HG03045 (cell line): ENCODE measurements around the gene NAALADL1.
A peak's percentile ranks its signal among the peaks of the same experiment; 100 is the strongest.
"Not testable (repeated sequence)": the region's sequence is repeated elsewhere in the genome, so short reads cannot be mapped to it uniquely, and the experiment has no call there.

Experiments
- ATAC-seq: cut with Tn5 transposase; IDR thresholded peaks from one replicate; pipeline ENCODE4 v1.9.1; 2021; ENCODE audit warnings: mild to moderate bottlenecking, moderate library complexity; ENCODE audit not compliant: unreplicated experiment

NAALADL1 gene

GRCh38 chr11:65055538-65055937, 2.8 kb downstream of the NAALADL1 start:
- no peak for ATAC-seq

DNA sequence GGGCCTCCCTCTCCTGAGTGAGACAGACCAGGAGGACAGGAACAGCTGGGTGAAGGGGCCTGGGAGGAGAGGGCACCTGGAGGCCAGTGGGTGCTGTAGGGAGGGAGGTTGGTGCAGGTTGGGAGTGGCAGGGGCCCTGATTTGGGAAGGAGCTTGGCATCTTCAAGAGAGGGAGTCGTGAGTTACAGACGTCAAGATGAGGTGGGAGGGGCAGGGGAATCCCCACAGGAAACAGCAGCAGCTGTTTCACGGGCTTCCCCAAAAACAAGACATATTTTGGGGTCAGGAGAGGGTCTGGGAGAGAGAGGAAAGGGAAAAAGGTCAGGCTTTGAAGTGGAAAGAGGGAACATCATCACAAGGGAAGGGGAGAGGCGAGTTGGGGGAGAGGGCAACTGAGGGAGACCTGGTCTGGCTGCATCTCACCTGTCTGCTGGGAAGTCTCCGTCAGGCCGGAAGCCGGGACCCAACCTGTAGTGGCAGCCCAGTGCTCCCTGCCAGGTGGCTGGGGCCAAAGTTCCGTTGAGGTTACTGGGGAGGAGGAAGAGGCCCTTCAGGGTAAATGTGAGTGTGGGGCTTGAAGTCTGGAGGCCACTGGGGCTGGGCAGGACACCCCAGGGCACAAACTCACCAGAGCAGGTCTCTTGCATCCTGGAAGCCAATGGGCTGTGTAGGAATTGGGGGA, 4.4 kb downstream of the NAALADL1 start:
- ATAC-seq, result no peak

GRCh38 chr11:65051398-65051858, 6.9 kb downstream of the NAALADL1 start:
- ATAC-seq, result no peak

- ATAC-seq, result no peak
These were observed 10.6 kb downstream of the NAALADL1 start for GRCh38 chr11:65047581-65048422.

DNA sequence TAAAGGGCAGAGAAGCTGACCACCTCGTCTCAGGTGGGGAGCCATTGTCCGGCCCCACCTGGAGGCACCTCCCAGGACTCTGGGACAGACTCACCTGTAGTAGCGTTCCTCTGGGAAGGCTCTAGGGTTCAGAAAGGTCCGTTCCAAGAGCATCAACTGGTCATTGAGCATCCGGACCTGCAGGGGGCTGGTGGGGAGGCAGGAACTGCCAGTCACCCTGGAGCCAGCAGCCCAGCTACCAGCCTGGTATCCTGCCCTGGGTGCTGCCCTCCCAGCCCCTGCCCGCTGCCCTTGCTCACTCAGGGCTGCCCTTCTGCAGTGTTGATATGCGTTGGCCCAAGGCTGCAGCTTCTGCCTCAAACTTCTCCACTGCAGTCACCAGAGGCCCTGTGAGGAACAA, 12.6 kb downstream of the NAALADL1 start:
- ATAC-seq, result no peak

DNA sequence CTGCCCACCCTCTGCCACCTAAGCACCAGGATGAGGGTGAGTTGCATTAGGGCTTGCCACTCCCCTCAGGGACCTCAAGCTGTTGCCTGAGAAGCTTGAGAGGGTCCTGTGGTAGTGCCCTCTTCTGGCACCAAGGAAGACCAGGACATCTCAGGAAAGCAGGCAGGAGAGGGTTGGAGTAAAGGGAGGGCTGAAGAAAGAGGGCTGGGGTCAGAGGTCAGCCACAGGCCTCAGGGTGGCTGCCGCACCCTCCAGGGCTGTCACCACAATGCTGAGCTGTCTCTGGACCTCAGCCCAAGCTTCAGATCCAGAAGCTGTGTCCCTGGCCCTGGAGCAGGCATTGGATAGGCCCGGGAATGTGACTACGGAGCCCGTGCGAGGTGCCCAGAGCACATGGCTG, 13.3 kb downstream of the NAALADL1 start:
- no peak for ATAC-seq

GRCh38 chr11:65043881-65044501, 14.4 kb downstream of the NAALADL1 start:
- no peak for ATAC-seq

GRCh38 chr11:65042891-65043290, 15.5 kb downstream of the NAALADL1 start:
- ATAC-seq, result no peak

- ATAC-seq, result peak; percentile 82
These were observed 17.3 kb downstream of the NAALADL1 start, which contains the start of gene SAC3D1 for GRCh38 chr11:65040847-65041622. Gene SAC3D1 (plus strand): TSS chr11:65041210. CDS start chr11:65041293, 83 bp downstream.

DNA sequence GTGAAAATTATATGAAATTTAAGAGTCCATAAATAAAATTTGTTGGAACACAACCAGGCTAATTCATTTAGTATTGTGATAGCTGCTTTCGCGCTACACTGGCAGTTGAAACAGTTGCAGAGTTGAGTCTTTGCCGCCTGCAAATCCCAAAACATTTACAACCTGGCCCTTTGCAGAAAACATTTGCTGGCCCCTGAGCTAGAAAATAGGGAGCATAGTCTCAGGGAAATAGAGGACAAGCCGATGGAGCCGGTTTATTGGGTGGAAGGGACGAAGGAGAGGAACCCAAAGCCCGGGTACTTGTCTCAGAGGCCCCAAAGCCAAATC, 17.9 kb downstream of the NAALADL1 start:
- no peak for ATAC-seq

GRCh38 chr11:65036931-65037330, 21.4 kb downstream of the NAALADL1 start:
- ATAC-seq, result no peak

- no peak for ATAC-seq
These were observed 22.8 kb downstream of the NAALADL1 start for GRCh38 chr11:65035579-65035978.

GRCh38 chr11:65034423-65034822, 23.9 kb downstream of the NAALADL1 start:
- no peak for ATAC-seq

GRCh38 chr11:65032216-65032615, 26.1 kb downstream of the NAALADL1 start:
- no peak for ATAC-seq

- ATAC-seq, result peak; percentile 82
These were observed 30.9 kb downstream of the NAALADL1 start, which contains the start of gene SNX15 for GRCh38 chr11:65027213-65028067. Gene SNX15 (plus strand): TSS chr11:65027439. CDS start chr11:65027538, 99 bp downstream.

DNA sequence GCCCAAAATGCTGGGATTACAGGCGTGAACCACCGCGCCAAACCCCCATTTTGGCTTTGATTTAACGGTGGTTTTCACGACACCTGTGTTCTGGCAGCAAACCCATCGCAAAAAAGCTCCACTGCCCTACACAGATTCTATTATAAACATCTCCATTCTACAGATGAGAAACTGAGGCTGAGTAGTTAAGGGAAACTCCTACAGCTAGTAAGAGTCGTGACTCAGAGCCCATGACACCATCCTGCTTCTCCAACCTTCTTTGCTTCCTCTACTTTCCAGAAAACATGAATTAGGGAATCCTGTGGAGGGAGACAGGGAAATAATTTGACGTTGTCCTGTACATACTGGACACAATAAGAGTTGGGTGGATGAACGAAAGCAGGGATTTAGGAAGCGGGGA, 31.5 kb downstream of the NAALADL1 start:
- ATAC-seq, result no peak

GRCh38 chr11:65023502-65023901, 34.9 kb downstream of the NAALADL1 start:
- not testable (repeated sequence) for ATAC-seq

GRCh38 chr11:65021509-65021908, 36.8 kb downstream of the NAALADL1 start:
- ATAC-seq, result no peak

- no peak for ATAC-seq
These were observed 37.4 kb downstream of the NAALADL1 start for GRCh38 chr11:65021003-65021402.

DNA sequence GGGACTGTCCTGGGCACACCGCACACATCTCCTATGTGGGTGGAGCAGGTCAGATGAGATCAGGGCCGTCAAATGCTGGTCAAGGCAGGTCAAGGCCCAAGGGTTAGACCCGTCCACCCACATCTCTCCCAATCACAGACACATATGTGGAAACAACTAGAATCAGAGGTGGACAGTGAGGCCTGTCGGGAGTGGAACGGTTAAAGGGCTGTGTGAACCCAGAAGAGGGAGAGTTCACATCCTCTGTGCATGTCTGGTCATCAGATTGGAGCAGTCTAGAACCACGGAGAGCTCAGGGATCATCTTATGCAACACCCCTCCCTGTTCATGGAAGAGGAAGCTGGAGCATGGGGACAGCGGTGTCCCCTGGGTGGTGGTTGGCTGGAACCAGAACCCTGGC, 38.5 kb downstream of the NAALADL1 start:
- no peak for ATAC-seq
